ENCODE measurements around the gene GK. TPM values are rescaled to one million over a fixed set of nuclear protein-coding genes. Genes with fewer than 3 reads are reported as not detected.

The GK gene
- total and polyA plus RNA-seq, 9 of the 15 experiments (the other 6 are each of a cell fraction or from before 2014, with no cell fraction given), result 8.0 to 15.7 (median 12.4) TPM

- Histone ChIP-seq H3K4me1 (replicated peaks in 1 of 2; ENCODE audit: control insufficient read depth in 2 of 2, insufficient read depth in 2 of 2, low read length in 2 of 2) (peaks cover 14 to 19% of the 10 kb centered on the region in 2 experiments; a peak in 4 of 5 replicates), H4K20me1 (replicated peaks; ENCODE audit: control insufficient read depth, insufficient read depth, low read length) (no peaks in the 10 kb centered on the region), H3K79me2 (ENCODE audit: control insufficient read depth, insufficient read depth, low read length) (peaks cover 8% of the 10 kb centered on the region), H3K27me3 (ENCODE audit: control insufficient read depth in 2 of 2, insufficient read depth in 2 of 2, low read length in 2 of 2) (no peaks in the 10 kb centered on the region), H3K36me3 (ENCODE audit: control insufficient read depth, insufficient read depth, low read length) (no peaks in the 10 kb centered on the region), H3K4me2 (ENCODE audit: insufficient read depth, low read length) (no peak overlapping the region), H3K9ac (ENCODE audit: insufficient read depth in 1 of 2, low read depth in 2 of 2, low read length in 2 of 2) (no peak overlapping the region), H3K4me3 (no peak overlapping the region), H2AFZ (ENCODE audit: low read depth, low read length) (no peak overlapping the region), H3K9me1 (ENCODE audit: control insufficient read depth, insufficient read depth, low read length) (no peaks in the 10 kb centered on the region), H3K9me3 (replicated peaks; ENCODE audit: control insufficient read depth, insufficient read depth, low read depth, low read length) (no peaks in the 10 kb centered on the region), H3K27ac (ENCODE audit: extremely low read depth, low read depth, low read length) (peak overlapping the region; percentile 38; the same call in 1 of the 3 replicates)
- in situ Hi-C loops (cut with MboI) (no loop called here), intact Hi-C loops (cut with micrococcal nuclease) (loop anchor here (10.0 kb wide), 1 partner anchor 227 kb away; the partner anchor contains the start of gene TAB3)
- peak; percentile 91 for TF ChIP-seq ATF3 (IDR thresholded peaks at IDR 0.05)
- TF ChIP-seq ATF3 (CRISPR knock-in tag; conservative IDR thresholded peaks at IDR 0.05), result no peak
- TF ChIP-seq ATF7 (IDR thresholded peaks at IDR 0.05), result peak; percentile 22; the same call in 1 of the 2 replicates
- TF ChIP-seq MNT (conservative IDR thresholded peaks at IDR 0.05), result no peak
- peak; percentile 52 for TF ChIP-seq MEIS2 (IDR thresholded peaks at IDR 0.05; ENCODE audit: partially characterized antibody)
- TF ChIP-seq ZEB2 (IDR thresholded peaks at IDR 0.05), result 0 out of 2 replicates have a peak, but pooled peaks have one; percentile 18
- no peak for TF ChIP-seq CTCF (IDR thresholded peaks at IDR 0.05 in 2 of 3, conservative IDR thresholded peaks at IDR 0.05 in 1 of 3; ENCODE audit: insufficient read depth in 2 of 3, low read depth in 1 of 3, low read length in 3 of 3)
- 0 out of 2 replicates have a peak, but pooled peaks have one; percentile 23 for TF ChIP-seq PKNOX1 (IDR thresholded peaks at IDR 0.05)
- TF ChIP-seq SOX6 (IDR thresholded peaks at IDR 0.05), result 0 out of 2 replicates have a peak, but pooled peaks have one; percentile 22
- TF ChIP-seq CEBPG (CRISPR knock-in tag; IDR thresholded peaks at IDR 0.05), result peak; percentile 76
- TF ChIP-seq CEBPG (tag; conservative IDR thresholded peaks at IDR 0.05 in 1 of 2, IDR thresholded peaks at IDR 0.05 in 1 of 2), result peak; percentile 59 to 89
- peak; percentile 50 for TF ChIP-seq CEBPB (tag; IDR thresholded peaks at IDR 0.05)
- no TSS peak for BruUV-seq (replicated peaks)
- 35% methylated on average over 4 of the region's 5 CpGs for WGBS (ENCODE audit: insufficient coverage, low coverage, missing lambda C conversion rate)
- ChIA-PET CTCF (ENCODE audit: low intra/inter-chr PET ratio) (no interaction called here), POLR2A (no interaction called here)
- no peak for FAIRE-seq
- no peak for DNase-seq (ENCODE audit: extremely low read depth in 1 of 4, low spot score in 3 of 4)
- no peak for ATAC-seq
Observed at GRCh38 chrX:30657196-30658161, 4.3 kb downstream of the GK start.

Measured in K562 (cell line).